NT2/D1 (cell line): ENCODE results near the gene TALDO1.

ENCODE experiments used
- SUZ12 ChIP-seq: IDR thresholded peaks from 2 replicates; pipeline ENCODE4 v1.6.1; 2011; ENCODE audit not compliant: insufficient read length, insufficient read depth; ENCODE audit errors: extremely low read depth
- YY1 ChIP-seq: IDR thresholded peaks from 2 replicates; pipeline ENCODE4 v1.6.1; 2011; ENCODE audit not compliant: insufficient read length, insufficient read depth
- ZNF274 ChIP-seq: IDR thresholded peaks from 2 replicates; pipeline ENCODE4 v1.6.1; 2011; ENCODE audit warnings: mild to moderate bottlenecking, low read depth, low read length

DNA sequence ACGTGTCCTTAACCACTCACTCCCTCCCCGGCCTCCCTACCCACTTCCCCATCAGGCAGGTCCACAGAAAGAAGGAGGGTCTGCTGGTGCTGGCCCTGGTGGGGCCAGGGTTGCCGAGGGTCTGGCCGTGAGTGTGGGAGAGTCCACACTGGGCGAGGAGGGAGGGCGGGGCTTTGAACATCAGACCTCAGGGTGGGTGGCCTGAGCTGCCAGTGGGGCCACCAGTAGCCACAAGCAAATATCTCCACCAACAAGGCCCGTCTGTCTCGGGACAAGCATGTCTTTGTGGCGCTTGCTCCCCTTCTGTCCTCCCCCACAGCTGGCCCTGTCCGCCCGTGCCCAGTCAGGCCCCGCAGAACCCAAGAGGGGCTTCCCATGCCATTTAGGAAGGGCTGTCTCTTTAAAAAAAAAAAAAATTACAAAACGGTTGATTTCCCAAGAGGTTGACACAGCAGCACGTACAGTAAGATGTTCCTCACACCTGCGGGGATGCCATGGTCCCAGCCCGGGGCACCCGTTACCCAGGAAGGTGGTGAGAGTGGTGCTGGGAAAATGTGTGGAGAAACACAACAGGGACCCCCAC is 17.7 kb upstream of the TALDO1 start:
- TF ChIP-seq YY1 (no peak), ZNF274 (no peak), SUZ12 (no peak)
